ENCODE results near the gene PAFAH1B2. TPM values are rescaled to one million over a fixed set of nuclear protein-coding genes. Genes with fewer than 3 reads are reported as not detected.

PAFAH1B2 gene
- total and polyA plus RNA-seq, 2 experiments from 2014 or later, result 87.5 to 148 TPM

- no peaks in the 10 kb centered on the region for H3K9me3 Mint-ChIP-seq
- DNase-seq (ENCODE audit: low spot score) (no peak), ATAC-seq (no peak)
- peaks cover 3% of the 10 kb centered on the region; the same call in 2 of the 3 replicates for H3K4me1 Mint-ChIP-seq
- no peaks in the 10 kb centered on the region for H3K27me3 ChIP-seq (ENCODE audit: insufficient read depth)
- H4K20me1 ChIP-seq (replicated peaks; ENCODE audit: insufficient read depth), result no peaks in the 10 kb centered on the region
- H3K27ac Mint-ChIP-seq, result no peak overlapping the region
- H3K36me3 Mint-ChIP-seq (ENCODE audit: low read depth), result no peaks in the 10 kb centered on the region
- no peaks in the 10 kb centered on the region for H3K79me2 ChIP-seq (replicated peaks; ENCODE audit: insufficient read depth)
- no peak overlapping the region for H3K4me3 Mint-ChIP-seq
- no peak overlapping the region for H3K27ac ChIP-seq (ENCODE audit: low read depth)
- no peaks in the 10 kb centered on the region for H3K36me3 ChIP-seq (ENCODE audit: insufficient read depth)
- H3K4me3 ChIP-seq, result no peak overlapping the region
- H2AFZ ChIP-seq, result no peak overlapping the region
- no peak overlapping the region for H3K4me2 ChIP-seq
- peaks cover 2% of the 10 kb centered on the region for H3K27me3 Mint-ChIP-seq (ENCODE audit: insufficient read depth, low read depth, poor library complexity)
- no peaks in the 10 kb centered on the region for H3K9me2 ChIP-seq (ENCODE audit: insufficient read depth)
- TF ChIP-seq, protein P1, sequence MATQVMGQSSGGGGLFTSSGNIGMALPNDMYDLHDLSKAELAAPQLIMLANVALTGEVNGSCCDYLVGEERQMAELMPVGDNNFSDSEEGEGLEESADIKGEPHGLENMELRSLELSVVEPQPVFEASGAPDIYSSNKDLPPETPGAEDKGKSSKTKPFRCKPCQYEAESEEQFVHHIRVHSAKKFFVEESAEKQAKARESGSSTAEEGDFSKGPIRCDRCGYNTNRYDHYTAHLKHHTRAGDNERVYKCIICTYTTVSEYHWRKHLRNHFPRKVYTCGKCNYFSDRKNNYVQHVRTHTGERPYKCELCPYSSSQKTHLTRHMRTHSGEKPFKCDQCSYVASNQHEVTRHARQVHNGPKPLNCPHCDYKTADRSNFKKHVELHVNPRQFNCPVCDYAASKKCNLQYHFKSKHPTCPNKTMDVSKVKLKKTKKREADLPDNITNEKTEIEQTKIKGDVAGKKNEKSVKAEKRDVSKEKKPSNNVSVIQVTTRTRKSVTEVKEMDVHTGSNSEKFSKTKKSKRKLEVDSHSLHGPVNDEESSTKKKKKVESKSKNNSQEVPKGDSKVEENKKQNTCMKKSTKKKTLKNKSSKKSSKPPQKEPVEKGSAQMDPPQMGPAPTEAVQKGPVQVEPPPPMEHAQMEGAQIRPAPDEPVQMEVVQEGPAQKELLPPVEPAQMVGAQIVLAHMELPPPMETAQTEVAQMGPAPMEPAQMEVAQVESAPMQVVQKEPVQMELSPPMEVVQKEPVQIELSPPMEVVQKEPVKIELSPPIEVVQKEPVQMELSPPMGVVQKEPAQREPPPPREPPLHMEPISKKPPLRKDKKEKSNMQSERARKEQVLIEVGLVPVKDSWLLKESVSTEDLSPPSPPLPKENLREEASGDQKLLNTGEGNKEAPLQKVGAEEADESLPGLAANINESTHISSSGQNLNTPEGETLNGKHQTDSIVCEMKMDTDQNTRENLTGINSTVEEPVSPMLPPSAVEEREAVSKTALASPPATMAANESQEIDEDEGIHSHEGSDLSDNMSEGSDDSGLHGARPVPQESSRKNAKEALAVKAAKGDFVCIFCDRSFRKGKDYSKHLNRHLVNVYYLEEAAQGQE (IDR thresholded peaks at IDR 0.05; ENCODE audit: unreplicated experiment), result no peak
- TF ChIP-seq CTCF (conservative IDR thresholded peaks at IDR 0.05; ENCODE audit: low read depth in 2 of 2) (no peak), ZNF331 (CRISPR knock-in tag; IDR thresholded peaks at IDR 0.05; ENCODE audit: low read depth) (no peak), ZNF114 (CRISPR knock-in tag; IDR thresholded peaks at IDR 0.05) (no peak), EZH2 (IDR thresholded peaks at IDR 0.05; ENCODE audit: low read depth, unreplicated experiment) (no peak), POLR2AphosphoS5 (IDR thresholded peaks at IDR 0.05; ENCODE audit: low read depth) (no peak), JUNB (IDR thresholded peaks at IDR 0.05; ENCODE audit: unreplicated experiment) (no peak), NANOG (IDR thresholded peaks at IDR 0.05; ENCODE audit: borderline replicate concordance) (no peak), EZH2phosphoT487 (IDR thresholded peaks at IDR 0.05; ENCODE audit: unreplicated experiment) (no peak), STAT1 (IDR thresholded peaks at IDR 0.05; ENCODE audit: unreplicated experiment) (no peak), CREB1 (CRISPR knock-in tag; IDR thresholded peaks at IDR 0.05; ENCODE audit: low read depth) (no peak)
- TF ChIP-seq, protein P2, sequence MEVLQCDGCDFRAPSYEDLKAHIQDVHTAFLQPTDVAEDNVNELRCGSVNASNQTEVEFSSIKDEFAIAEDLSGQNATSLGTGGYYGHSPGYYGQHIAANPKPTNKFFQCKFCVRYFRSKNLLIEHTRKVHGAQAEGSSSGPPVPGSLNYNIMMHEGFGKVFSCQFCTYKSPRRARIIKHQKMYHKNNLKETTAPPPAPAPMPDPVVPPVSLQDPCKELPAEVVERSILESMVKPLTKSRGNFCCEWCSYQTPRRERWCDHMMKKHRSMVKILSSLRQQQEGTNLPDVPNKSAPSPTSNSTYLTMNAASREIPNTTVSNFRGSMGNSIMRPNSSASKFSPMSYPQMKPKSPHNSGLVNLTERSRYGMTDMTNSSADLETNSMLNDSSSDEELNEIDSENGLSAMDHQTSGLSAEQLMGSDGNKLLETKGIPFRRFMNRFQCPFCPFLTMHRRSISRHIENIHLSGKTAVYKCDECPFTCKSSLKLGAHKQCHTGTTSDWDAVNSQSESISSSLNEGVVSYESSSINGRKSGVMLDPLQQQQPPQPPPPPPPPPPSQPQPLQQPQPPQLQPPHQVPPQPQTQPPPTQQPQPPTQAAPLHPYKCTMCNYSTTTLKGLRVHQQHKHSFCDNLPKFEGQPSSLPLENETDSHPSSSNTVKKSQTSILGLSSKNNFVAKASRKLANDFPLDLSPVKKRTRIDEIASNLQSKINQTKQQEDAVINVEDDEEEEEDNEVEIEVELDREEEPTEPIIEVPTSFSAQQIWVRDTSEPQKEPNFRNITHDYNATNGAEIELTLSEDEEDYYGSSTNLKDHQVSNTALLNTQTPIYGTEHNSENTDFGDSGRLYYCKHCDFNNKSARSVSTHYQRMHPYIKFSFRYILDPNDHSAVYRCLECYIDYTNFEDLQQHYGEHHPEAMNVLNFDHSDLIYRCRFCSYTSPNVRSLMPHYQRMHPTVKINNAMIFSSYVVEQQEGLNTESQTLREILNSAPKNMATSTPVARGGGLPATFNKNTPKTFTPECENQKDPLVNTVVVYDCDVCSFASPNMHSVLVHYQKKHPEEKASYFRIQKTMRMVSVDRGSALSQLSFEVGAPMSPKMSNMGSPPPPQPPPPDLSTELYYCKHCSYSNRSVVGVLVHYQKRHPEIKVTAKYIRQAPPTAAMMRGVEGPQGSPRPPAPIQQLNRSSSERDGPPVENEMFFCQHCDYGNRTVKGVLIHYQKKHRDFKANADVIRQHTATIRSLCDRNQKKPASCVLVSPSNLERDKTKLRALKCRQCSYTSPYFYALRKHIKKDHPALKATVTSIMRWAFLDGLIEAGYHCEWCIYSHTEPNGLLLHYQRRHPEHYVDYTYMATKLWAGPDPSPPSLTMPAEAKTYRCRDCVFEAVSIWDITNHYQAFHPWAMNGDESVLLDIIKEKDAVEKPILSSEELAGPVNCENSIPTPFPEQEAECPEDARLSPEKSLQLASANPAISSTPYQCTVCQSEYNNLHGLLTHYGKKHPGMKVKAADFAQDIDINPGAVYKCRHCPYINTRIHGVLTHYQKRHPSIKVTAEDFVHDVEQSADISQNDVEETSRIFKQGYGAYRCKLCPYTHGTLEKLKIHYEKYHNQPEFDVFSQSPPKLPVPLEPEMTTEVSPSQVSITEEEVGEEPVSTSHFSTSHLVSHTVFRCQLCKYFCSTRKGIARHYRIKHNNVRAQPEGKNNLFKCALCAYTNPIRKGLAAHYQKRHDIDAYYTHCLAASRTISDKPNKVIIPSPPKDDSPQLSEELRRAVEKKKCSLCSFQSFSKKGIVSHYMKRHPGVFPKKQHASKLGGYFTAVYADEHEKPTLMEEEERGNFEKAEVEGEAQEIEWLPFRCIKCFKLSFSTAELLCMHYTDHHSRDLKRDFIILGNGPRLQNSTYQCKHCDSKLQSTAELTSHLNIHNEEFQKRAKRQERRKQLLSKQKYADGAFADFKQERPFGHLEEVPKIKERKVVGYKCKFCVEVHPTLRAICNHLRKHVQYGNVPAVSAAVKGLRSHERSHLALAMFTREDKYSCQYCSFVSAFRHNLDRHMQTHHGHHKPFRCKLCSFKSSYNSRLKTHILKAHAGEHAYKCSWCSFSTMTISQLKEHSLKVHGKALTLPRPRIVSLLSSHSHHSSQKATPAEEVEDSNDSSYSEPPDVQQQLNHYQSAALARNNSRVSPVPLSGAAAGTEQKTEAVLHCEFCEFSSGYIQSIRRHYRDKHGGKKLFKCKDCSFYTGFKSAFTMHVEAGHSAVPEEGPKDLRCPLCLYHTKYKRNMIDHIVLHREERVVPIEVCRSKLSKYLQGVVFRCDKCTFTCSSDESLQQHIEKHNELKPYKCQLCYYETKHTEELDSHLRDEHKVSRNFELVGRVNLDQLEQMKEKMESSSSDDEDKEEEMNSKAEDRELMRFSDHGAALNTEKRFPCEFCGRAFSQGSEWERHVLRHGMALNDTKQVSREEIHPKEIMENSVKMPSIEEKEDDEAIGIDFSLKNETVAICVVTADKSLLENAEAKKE (CRISPR knock-in tag; IDR thresholded peaks at IDR 0.05), result no peak
- TF ChIP-seq, protein P3, sequence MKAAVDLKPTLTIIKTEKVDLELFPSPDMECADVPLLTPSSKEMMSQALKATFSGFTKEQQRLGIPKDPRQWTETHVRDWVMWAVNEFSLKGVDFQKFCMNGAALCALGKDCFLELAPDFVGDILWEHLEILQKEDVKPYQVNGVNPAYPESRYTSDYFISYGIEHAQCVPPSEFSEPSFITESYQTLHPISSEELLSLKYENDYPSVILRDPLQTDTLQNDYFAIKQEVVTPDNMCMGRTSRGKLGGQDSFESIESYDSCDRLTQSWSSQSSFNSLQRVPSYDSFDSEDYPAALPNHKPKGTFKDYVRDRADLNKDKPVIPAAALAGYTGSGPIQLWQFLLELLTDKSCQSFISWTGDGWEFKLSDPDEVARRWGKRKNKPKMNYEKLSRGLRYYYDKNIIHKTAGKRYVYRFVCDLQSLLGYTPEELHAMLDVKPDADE (IDR thresholded peaks at IDR 0.05), result no peak
- H3F3A ChIP-seq (replicated peaks; ENCODE audit: low read depth), result no peaks in the 10 kb centered on the region
- no peaks in the 10 kb centered on the region for H3K4me1 ChIP-seq (ENCODE audit: insufficient read depth)
Observed at GRCh38 chr11:117134431-117134830, 9.7 kb upstream of the PAFAH1B2 start.

Measured in GM23338 (cell line).